ENCODE results near the gene MRPL9.
"Not testable (repeated sequence)": the region's sequence is repeated elsewhere in the genome, so short reads cannot be mapped to it uniquely, and the experiment has no call there.

Gene MRPL9

DNA sequence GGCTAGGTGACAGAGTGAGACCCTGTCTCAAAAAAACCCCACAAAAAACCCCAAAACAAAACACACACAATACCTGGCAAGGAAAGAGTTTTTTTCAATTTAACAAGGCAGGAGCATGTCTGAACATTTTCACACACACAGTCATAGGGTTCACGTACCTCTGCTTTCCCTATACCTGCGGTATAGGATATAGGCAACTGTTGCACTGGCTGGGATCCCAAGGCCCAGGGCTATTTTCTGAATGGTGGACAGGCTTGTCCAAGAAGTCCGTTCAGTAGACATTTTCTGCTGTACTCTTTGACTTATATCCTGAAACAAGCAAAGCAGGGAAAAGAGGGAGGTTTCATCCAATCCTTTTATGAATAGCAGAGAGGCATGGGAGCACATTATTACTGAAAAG, 19.4 kb upstream of the MRPL9 start:
- FAIRE-seq, result no peak

DNA sequence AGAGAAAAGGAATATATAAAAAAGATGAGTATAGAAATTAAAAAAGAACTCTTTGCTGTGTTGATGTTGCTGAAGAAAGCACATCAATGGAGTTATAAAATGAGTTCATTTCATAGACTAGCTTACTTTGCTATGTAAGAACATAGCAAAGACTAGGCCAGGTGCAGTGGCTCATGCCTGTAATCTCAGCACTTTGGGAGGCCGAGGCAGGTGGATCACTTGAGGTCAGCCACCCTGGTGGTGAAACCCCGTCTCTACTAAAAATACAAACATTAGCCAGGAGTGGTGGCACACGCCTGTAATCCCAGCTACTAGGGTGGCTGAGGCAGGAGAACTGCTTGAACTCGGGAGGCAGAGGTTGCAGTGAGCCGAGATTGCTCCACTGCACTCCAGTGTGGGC, 18.7 kb upstream of the MRPL9 start:
- not testable (repeated sequence) for FAIRE-seq

DNA sequence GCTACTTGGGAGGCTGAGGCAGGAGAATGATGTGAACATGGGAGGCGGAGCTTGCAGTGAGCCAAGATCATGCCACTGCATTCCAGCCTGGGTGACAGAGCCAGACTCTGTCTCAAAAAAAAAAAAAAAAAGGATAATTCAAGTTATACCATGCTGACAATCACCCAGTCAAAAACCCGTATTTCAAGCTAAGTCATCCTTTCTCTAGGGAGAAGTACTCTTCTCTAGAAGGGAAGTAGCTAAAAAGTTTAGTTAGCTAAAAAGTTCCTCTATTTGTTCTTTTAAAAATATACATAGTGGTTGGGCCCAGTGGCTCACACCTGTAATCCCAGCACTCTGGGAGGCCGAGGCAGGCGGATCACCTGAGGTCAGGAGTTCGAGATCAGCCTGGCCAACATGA, 17.4 kb upstream of the MRPL9 start:
- not testable (repeated sequence) for FAIRE-seq

DNA sequence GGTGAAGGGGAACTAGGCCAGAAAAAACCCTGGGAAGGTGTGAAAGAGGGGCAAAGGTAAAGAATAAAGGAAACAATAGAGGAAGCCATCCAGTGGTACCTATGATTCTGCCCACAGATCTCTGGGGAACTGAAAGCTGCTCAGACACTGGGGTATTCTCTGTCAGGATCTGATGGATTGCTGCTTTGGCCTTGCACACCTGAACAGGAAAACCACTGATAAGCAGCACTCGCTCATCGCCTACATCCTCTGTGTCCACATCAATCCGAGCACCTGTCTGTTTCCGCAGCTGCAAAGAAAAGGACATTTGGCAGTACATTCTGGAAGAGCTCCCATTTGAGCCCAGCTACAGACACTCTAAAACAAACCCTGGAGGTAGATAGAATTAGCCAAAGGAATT, 16.6 kb upstream of the MRPL9 start:
- FAIRE-seq, result no peak

DNA sequence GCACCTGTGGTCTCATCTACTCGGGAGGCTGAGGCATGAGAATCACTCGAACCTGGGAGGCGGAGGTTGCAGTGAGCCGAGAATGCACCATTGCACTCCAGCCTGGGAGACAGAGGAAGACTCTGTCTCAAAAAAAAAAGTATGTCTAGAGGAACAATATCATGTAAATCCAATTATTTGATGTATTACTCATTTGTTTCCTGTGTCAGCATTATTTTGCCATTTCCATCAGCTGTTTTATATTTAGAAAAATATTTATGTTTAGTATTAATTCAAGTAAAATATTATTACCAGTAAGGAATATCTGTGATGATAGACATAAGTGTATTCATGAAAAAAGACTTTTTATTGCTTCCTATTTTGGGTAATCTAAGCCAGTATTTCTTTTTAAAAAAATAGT, 14.0 kb upstream of the MRPL9 start:
- no peak for FAIRE-seq

DNA sequence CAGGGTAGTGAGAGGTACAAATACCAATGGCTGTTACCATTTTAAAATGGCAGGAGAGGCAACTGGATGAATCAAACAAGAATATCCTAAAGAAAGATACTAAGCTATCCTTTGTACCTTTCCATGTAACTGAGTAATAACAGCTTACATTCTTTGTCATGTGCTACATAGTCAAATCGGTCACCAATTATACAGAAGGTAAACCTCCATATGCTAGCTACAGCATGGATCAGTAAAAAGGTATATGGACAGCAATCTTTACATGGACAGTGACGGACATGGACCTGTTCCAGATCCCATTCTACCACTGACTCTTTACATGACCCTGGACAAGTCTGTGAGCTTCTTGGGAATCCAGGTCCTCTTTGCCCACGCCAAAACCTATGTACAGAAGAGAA, 13.4 kb upstream of the MRPL9 start:
- FAIRE-seq, result no peak

DNA sequence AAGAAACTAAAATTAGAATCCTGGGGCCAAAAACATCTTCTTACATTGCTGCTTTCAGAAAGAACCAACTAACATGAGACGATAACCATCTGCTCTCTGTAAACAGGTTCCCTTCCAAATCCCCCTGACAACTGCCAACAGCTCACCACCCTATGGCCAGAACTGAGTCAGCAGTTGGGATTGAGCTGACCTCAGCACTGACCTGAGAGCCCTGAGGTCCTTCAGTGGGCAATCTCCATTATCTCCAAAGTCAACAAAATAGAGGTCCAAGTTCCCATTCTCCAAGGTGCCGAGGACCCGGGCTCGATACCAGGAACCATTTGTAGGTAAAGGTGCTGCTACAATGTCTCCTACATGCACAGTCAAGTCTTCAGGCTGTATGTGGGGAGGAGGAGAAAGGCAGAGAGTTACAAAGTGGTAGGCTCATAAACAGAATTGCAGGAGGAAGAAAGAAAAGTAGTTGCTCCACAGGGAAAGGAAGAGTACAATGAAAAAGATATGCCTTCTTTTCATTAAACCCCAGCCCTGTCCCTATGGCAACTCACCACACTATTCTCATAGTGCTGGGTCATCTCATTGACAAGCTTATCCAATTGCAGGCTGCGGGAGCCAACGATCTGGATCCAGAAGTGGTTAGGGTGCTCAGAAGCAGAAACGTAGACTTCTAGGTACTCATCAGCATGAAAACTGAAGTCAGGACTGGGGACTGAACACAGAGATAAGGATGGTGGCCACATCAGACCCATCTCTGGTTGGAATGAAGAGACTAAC, 12.8 kb upstream of the MRPL9 start:
- FAIRE-seq, result no peak

DNA sequence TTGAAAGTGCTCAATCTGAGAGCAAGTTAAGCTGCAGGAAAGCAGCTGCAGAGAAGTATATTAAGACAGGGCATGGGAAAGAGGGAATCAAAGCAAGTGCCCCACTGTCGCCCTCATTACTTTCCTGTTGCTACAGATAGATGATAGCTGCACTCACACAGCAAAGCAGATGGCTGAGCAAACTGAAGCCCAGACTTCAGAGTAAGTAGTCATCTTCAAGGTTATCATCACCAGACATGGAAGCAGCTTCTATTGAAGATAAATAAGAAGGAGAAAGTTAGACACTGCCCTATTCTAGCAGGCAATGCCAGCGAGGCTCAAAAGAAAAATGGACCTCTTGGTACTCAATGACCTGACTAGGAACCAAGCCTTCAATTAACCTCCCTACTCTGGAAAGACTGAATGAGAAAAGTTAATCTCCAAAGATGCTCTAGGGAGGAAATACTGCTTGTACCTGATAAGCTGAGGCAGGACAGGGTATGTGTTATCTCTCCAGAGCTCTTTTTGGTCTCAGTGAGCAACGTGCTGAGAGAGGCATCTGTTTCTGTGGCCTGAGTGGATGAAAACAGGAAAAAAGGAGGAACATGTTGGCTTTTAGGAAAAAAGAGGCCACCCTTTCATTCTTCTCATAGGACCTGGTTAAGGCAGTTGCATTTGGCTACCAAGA, 11.1 kb upstream of the MRPL9 start:
- FAIRE-seq, result no peak

DNA sequence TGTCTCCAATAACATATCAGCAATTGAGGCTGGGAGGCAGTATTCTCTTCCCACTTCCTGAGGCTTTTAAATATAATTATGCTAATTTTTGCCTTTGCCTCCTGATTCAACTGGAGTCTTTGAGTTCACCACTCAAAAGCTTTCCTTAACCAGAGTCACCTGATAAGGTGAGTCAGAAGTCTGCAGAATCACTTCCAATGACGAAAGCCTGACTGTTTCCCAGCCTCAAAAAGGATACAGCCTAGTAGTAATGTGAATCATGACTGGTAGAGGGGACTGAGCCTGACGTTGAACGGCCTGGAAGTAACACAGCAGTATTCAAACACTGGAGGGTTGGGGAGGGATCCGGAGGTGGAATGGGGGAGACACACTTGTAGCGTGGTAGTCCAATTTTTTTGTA, 10.4 kb upstream of the MRPL9 start:
- FAIRE-seq, result no peak

DNA sequence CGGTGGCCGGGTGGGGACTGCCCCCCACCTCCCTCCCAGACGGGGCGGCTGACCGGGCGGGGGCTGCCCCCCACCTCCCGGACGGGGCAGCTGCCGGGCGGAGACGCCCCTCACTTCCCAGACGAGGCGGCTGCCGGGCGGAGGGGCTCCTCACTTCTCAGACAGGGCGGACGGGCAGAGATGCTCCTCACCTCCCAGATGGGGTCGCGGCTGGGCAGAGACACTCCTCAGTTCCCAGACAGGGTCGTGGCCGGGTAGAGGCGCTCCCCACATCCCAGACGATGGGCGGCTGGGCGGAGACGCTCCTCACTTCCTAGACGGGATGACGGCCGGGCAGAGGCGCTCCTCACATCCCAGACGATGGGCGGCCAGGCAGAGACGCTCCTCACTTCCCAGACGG, 6.0 kb upstream of the MRPL9 start:
- not testable (repeated sequence) for FAIRE-seq

DNA sequence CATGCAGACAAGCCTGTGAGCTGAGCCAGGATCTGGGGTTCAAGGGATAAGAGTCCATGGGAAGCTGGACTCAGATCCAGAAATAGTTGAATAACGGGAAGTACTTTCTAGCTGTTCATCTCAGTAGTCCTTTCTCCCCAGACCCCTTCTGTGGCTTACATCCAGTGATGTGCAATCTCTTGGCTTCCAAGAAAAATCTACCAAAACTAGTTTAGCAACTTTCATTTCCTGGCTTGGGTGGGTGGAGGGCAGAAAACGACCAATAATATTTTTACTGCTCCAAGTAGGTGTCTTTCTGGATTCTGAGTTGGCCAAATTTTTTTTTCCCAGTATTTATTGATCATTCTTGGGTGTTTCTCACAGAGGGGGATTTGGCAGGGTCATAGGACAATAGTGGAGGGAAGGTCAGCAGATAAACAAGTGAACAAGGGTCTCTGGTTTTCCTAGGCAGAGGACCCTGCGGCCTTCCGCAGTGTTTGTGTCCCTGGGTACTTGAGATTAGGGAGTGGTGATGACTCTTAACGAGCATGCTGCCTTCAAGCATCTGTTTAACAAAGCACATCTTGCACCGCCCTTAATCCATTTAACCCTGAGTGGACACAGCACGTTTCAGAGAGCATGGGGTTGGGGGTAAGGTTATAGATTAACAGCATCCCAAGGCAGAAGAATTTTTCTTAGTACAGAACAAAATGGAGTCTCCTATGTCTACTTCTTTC, 5.2 kb upstream of the MRPL9 start:
- not testable (repeated sequence) for FAIRE-seq

DNA sequence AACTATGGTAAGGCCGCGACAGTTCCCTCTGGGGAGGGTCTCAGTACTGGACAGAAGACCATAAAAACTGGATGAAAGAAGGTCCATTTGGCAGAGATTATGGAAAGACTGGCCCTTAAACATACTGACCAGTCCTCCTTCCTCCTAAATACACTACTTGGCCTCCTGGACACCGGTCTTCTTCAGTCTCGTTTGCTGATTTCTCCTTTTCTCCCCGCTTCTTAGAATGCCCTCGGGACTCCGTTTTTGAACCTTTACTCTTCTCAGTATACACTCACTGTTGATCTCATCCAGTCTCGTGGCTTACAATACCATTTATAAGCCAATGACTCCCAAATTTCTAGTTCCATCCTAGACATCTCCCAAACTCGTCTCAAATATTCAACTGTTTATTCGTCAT, 694 bp upstream of the MRPL9 start:
- no peak for FAIRE-seq

DNA sequence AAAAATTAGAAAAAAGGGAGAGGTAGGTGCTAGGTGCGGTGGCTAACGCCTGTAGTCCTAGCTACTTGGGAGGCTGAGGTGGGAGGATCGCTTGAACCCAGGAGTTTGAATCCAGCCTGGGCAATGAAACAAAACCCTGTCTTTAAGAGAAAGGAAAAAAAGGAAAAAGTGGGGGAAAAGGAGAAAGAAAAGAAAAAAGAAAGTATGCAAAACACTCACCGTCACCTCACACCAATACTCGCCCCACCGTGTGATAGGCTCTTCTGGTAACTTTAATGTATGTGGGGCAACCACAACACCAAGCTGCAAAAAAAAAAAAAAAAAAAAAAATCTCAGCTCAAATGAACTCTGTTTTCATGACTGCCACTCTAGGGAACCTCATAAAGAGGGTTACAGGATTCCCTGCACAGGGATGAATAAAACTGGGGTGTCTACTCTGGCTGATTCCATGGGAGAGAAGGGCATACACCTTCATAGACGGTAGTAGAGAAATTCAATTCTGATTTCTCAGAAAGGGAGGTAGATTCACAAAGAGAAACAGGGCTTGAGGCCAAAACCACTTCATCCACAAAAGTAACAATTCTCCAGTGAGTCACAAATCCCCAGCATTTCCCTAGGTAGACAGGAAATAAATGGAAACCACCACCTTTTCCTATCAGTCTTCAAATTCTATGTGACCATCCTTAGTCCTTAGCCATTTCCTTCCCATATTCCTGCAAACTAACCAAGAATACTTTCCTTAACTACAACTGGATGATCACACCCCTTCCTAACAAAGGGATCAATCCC, 2.5 kb downstream of the MRPL9 start:
- no peak for FAIRE-seq

DNA sequence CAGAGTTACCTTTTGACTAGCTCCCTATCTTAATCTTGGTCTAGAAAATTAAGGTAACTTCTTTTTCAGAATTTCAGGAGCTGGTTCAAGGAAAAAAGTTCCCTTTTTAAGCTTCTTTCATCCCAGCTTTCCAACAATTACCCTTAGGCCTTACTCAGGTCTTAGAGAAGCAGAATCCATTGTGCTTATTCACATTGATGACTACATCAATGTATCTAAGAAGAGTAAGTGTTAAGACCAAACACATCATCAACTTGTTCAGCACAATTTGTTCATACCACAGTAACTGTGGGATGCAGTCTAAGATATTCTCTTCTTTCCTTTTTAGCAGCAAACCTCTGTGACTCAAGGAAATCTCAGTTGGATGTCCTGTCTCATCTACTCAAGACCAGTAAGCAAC, 4.1 kb downstream of the MRPL9 start:
- no peak for FAIRE-seq

DNA sequence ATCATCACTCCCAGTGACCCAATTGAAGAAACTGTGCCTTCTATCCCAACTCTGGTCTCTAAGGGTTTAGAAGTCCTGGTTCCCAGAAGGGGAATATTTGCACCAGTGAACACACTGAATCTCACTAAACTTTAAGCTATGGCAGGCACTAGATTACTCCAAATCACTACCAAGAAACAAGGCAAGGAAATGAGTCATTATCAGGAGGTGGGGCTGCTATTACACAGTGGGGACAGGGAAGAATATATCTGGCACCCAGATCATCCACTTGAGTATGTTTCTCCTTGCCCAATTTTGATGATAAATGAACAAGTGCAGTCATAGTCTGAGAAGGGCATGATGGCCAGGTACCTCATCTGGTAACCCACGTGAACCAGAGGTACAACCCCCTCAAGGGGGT, 7.0 kb downstream of the MRPL9 start:
- no peak for FAIRE-seq

DNA sequence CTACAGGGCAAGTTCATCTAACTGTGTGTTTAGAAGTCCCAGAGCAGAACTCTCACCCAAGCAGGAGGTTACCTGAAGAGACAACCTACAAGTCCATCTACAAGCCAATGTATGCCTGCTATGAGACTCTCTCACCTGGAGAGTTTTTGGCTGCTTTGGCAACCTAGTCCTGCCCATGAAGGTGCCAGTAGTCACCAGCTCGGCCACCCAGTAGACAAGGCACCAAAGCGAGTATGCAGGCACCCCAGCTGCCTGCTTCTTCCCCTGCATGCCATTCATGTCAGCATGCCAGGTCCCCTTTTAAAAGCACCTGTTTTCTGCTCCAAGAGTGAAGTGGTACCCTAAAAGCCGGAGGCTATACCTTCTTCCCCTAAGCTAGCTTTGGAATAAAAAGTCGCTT, 21.8 kb downstream of the MRPL9 start:
- FAIRE-seq, result no peak

DNA sequence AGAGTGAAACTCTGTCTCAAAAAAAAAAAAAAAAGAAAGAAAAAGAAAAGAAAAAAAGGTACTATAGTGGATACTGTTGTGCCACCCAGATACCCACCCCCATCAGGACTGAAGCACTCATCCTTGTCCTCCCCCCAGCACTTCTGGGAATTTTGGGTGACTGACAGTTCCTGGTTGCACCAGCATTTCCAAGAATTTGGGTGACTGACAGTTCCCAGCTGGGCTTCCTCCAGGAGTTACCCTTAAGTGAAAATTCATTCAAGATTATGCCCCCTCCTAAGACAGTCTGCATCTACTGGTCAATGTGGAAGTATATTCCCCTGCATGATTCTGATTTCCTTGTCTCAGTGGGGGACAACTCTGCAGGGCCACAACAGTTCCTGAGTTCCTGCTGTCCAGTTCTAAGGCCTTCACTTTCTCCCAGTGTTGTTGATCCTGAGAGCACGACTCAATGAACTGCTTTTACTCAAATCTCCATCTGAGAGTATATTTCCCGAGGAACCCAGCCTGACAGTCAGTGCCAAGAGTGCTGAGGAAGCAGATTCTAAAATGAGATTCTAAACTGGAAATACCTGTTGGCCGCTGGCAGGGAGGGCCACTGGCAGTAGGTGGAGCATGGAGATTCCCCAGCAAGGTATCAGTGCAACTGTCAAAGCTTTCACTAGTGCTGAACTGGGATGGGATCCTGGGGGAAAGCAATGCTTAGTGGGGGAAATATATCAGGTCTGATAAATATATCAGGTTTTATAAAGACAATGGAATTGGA, 23.5 kb downstream of the MRPL9 start:
- no peak for FAIRE-seq

DNA sequence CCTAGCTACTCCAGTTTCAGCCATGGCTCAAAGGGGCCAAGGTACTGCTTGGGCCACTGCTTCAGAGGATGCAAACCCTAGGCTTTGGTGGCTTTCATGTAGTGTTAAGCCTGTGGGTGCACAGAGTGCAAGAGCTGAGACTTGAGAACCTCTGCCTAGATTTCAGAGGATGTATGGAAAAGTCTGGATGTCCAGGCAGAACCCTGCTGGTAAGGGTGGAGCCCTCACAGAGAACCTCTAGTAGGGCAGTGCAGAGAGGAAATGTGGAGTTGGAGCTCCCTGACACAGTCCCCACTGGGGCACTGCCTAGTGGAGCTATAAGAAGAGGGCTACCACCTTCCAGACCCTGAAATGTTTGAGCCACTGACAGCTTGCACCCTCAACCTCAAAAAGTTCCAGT, 25.8 kb downstream of the MRPL9 start:
- no peak for FAIRE-seq

DNA sequence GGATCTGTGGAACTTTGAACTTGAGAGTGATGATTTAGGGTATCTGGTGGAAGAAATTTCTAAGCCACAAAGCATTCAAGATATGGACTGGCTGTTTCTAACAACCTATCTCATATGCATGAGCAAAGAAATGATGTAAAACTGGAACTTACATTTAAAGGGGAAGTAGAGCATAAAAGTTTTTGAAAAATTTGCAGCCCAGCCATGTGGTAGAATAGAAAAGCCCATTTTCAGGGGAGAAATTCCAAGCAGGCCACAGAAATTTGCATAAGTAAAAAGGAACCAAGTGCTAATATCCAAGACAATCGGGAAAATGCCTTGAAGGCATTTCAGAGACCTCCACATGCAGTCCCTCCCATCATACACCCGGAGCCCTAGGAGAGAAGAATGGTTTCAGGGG, 26.3 kb downstream of the MRPL9 start:
- FAIRE-seq, result no peak

DNA sequence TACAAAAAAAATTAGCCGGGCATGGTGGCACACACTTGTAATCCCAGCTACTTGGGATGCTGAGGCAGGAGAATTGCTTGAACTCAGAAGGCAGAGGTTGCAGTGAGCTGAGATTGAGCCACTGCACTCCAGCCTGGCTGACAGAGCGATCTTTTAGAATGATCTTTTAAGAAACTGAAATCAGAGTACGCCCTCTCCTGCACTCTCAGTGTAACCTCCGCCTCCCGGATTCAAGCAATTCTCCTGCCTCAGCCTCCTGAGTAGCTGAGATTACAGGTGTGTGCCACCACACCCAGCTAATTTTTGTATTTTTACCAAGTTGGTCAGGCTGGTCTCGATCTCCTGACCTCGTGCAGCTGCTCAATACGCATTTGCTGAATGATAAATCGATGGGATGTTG, 29.3 kb downstream of the MRPL9 start:
- FAIRE-seq, result not testable (repeated sequence)

DNA sequence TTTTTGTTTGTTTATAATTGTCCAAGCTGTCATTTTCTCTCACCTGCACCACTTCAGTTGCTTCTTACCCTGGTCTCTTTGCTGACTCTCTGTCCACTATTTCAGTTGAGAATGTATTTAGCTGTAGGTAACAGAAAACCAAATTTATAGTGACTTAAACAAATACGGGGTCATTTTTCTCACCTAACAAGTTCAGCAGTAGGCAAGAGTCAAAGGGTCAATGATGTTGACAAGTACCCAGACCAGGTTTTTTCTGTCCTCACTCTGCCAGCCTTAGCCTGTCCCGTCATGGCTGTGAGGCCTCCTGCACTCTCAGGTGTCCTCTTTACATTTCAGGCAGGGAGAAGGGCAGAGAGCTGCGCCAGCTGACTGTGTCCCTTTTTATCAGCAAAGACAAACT, 30.2 kb downstream of the MRPL9 start:
- FAIRE-seq, result no peak

DNA sequence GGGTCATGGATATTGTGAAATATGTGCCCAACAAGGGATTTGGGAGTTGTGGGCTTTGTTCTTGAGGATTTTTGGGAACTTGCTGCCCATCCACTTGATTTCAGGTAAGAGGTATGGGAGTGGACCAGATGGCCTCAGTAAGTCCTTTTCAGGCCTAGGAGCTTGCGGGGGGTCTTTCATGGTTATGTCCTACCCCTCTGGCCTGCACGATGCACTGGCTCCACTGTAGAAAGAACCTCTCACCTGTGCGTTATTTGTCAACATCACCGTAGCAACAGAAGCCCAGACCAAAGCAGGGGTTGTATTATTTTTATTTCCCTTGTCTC, 33.4 kb downstream of the MRPL9 start:
- FAIRE-seq, result no peak
